Type B pancreatic cell (in vitro differentiated cells): ENCODE data around the gene YIF1B. TPM values are rescaled to one million over a fixed set of nuclear protein-coding genes. Genes with fewer than 3 reads are reported as not detected.

Source experiments
- DNase-seq: peaks from one replicate; pipeline ENCODE4 v3.0.0; 2021; ENCODE audit warnings: mixed read lengths; ENCODE audit not compliant: unreplicated experiment; ENCODE audit errors: extremely low spot score
- H3K27ac Mint-ChIP-seq: 2 replicates; pipeline ENCODE4 v1.8.0; 2021; ENCODE audit warnings: mild to moderate bottlenecking, mixed read lengths
- H3K27me3 Mint-ChIP-seq: 2 replicates; pipeline ENCODE4 v1.8.0; 2021; ENCODE audit warnings: mixed read lengths
- H3K36me3 Mint-ChIP-seq: 2 replicates; pipeline ENCODE4 v1.8.0; 2021; ENCODE audit warnings: mixed read lengths
- H3K4me1 Mint-ChIP-seq: one replicate; pipeline ENCODE4 v1.8.0; 2021; ENCODE audit warnings: mixed read lengths; ENCODE audit not compliant: unreplicated experiment
- H3K4me3 Mint-ChIP-seq: 2 replicates; pipeline ENCODE4 v1.8.0; 2021; ENCODE audit warnings: mild to moderate bottlenecking, mixed read lengths
- H3K9me3 Mint-ChIP-seq: 2 replicates; pipeline ENCODE4 v1.8.0; 2021; ENCODE audit warnings: mixed read lengths
- CTCF ChIP-seq: fragments of 200-600 bp; sonication (generic); conservative IDR thresholded peaks from 2 replicates; pipeline ENCODE4 v1.5.0; 2021; ENCODE audit warnings: antibody characterized with exemption, mild to moderate bottlenecking
- total RNA-seq: library from RNA; stranded (reverse); gene quantifications from 2 replicates; pipeline ENCODE4 v1.2.1, GENCODE V29; 2021; ENCODE audit warnings: low replicate concordance

Gene YIF1B
- total RNA-seq, 1 donor from 2014 or later: 41.0 TPM

GRCh38 chr19:38283271-38283670 lies 32.5 kb downstream of the YIF1B start:
- no peak for TF ChIP-seq CTCF
- H3K36me3 Mint-ChIP-seq: no peaks in the 10 kb centered on the region
- no peak for DNase-seq
- no peaks in the 10 kb centered on the region for H3K9me3 Mint-ChIP-seq
- peaks cover 18% of the 10 kb centered on the region for H3K4me1 Mint-ChIP-seq
- no peak overlapping the region for H3K27ac Mint-ChIP-seq
- H3K27me3 Mint-ChIP-seq: no peaks in the 10 kb centered on the region
- H3K4me3 Mint-ChIP-seq: no peak overlapping the region

- Mint-ChIP-seq H3K27ac (peak overlapping the region; percentile 61), H3K9me3 (no peaks in the 10 kb centered on the region), H3K27me3 (no peaks in the 10 kb centered on the region), H3K4me1 (peaks cover 25% of the 10 kb centered on the region), H3K36me3 (no peaks in the 10 kb centered on the region), H3K4me3 (no peak overlapping the region)
- DNase-seq: no peak
- TF ChIP-seq CTCF: no peak
These were observed 33.8 kb downstream of the YIF1B start for GRCh38 chr19:38281811-38282566.

- Mint-ChIP-seq H3K36me3 (no peaks in the 10 kb centered on the region), H3K27ac (peak overlapping the region; percentile 62), H3K4me1 (peaks cover 18% of the 10 kb centered on the region), H3K9me3 (no peaks in the 10 kb centered on the region), H3K27me3 (no peaks in the 10 kb centered on the region), H3K4me3 (no peak overlapping the region)
- TF ChIP-seq CTCF: no peak
- DNase-seq: no peak
These were observed 35.5 kb downstream of the YIF1B start for GRCh38 chr19:38280030-38280921.

GRCh38 chr19:38278751-38279150 lies 37.0 kb downstream of the YIF1B start:
- no peak for TF ChIP-seq CTCF

GRCh38 chr19:38277969-38278680 lies 37.6 kb downstream of the YIF1B start:
- H3K4me1 Mint-ChIP-seq: peaks cover 24% of the 10 kb centered on the region
- no peaks in the 10 kb centered on the region for H3K9me3 Mint-ChIP-seq
- H3K27me3 Mint-ChIP-seq: no peaks in the 10 kb centered on the region
- peak overlapping the region; percentile 79 for H3K27ac Mint-ChIP-seq
- H3K36me3 Mint-ChIP-seq: no peaks in the 10 kb centered on the region
- TF ChIP-seq CTCF: no peak
- DNase-seq: no peak
- H3K4me3 Mint-ChIP-seq: peak overlapping the region; percentile 23

More at GRCh38 chr19:38278751-38279150, 37.0 kb downstream of the YIF1B start:
- H3K9me3 Mint-ChIP-seq: no peaks in the 10 kb centered on the region
- H3K36me3 Mint-ChIP-seq: no peaks in the 10 kb centered on the region
- H3K27me3 Mint-ChIP-seq: no peaks in the 10 kb centered on the region
- peaks cover 18% of the 10 kb centered on the region for H3K4me1 Mint-ChIP-seq
- DNase-seq: no peak
- peak overlapping the region; percentile 79 for H3K27ac Mint-ChIP-seq
- H3K4me3 Mint-ChIP-seq: peak overlapping the region; percentile 25
